Liver (tissue), 9 donors: ENCODE results near the gene UBC. TPM values are rescaled to one million over a fixed set of nuclear protein-coding genes. Genes with fewer than 3 reads are reported as not detected.

Experiments used
- DNase-seq: peaks from one replicate; pipeline ENCODE4 v3.0.0-alpha.2; 2017; ENCODE audit warnings: low spot score
- H3K27ac ChIP-seq, 2 donors: one replicate each; pipeline ENCODE4 v1.7.0; 2013; ENCODE audit warnings: inconsistent platforms in 2 of 2, low read length in 2 of 2, control low read depth in 1 of 2, low read depth in 1 of 2, mild to moderate bottlenecking in 1 of 2
- H3K27me3 ChIP-seq, 4 donors: one replicate each; pipeline versions ENCODE4 v1.6.1 to v1.7.0; 2013; ENCODE audit warnings: low read length in 3 of 4, inconsistent platforms in 1 of 4, mild to moderate bottlenecking in 1 of 4, moderate library complexity in 1 of 4; ENCODE audit not compliant: control insufficient read depth in 4 of 4, insufficient read depth in 4 of 4
- H3K36me3 ChIP-seq, 4 donors: one replicate each; pipeline versions ENCODE4 v1.6.1 to v1.7.0; 2013; ENCODE audit warnings: low read length in 3 of 4, mild to moderate bottlenecking in 3 of 4, low read depth in 1 of 4, moderate library complexity in 1 of 4; ENCODE audit not compliant: control insufficient read depth in 4 of 4, insufficient read depth in 3 of 4
- H3K4me1 ChIP-seq, 4 donors: one replicate each; pipeline versions ENCODE4 v1.6.1 to v1.7.0; 2013; ENCODE audit warnings: low read length in 3 of 4, mild to moderate bottlenecking in 3 of 4, moderate library complexity in 1 of 4; ENCODE audit not compliant: control insufficient read depth in 4 of 4, insufficient read depth in 4 of 4
- H3K4me3 ChIP-seq, 3 donors: one replicate each; pipeline versions ENCODE4 v1.6.1 to v1.7.0; 2013; ENCODE audit warnings: low read length in 3 of 3, control low read depth in 1 of 3, low read depth in 1 of 3, mild to moderate bottlenecking in 1 of 3
- H3K9ac ChIP-seq, 2 donors: one replicate each; pipeline ENCODE4 v1.7.0; 2013; ENCODE audit warnings: low read length in 2 of 2, mild to moderate bottlenecking in 2 of 2, moderate library complexity in 2 of 2, control low read depth in 1 of 2, low read depth in 1 of 2
- H3K9me3 ChIP-seq, 4 donors: one replicate each; pipeline versions ENCODE4 v1.6.1 to v1.7.0; 2013; ENCODE audit warnings: low read length in 3 of 4; ENCODE audit not compliant: control insufficient read depth in 4 of 4
- EGR1 ChIP-seq, 2 donors: IDR thresholded peaks; 2 replicates each; pipeline ENCODE4 v1.6.1; 2016 to 2018; ENCODE audit warnings: antibody characterized with exemption in 2 of 2, low read depth in 2 of 2
- FOXA1 ChIP-seq: IDR thresholded peaks from 2 replicates; pipeline ENCODE4 v1.6.1; 2016; ENCODE audit warnings: antibody characterized with exemption
- FOXA2 ChIP-seq: IDR thresholded peaks from 2 replicates; pipeline ENCODE4 v1.6.1; 2016; ENCODE audit warnings: antibody characterized with exemption
- GABPA ChIP-seq, 2 donors: IDR thresholded peaks in 1 of 2; conservative IDR thresholded peaks in 1 of 2; 2 replicates each; pipeline ENCODE4 v1.6.1; 2016; ENCODE audit warnings: antibody characterized with exemption in 2 of 2, mild to moderate bottlenecking in 1 of 2, moderate library complexity in 1 of 2
- HNF4A ChIP-seq, 2 donors: conservative IDR thresholded peaks; 2 replicates each; pipeline ENCODE4 v1.6.1; 2016; ENCODE audit warnings: antibody characterized with exemption in 2 of 2, mild to moderate bottlenecking in 2 of 2
- HNF4G ChIP-seq: IDR thresholded peaks from 2 replicates; pipeline ENCODE4 v1.6.1; 2016; ENCODE audit warnings: antibody characterized with exemption
- NR2F2 ChIP-seq: IDR thresholded peaks from 2 replicates; pipeline ENCODE4 v1.6.1; 2016; ENCODE audit warnings: antibody characterized with exemption
- RXRA ChIP-seq, 2 donors: IDR thresholded peaks; 2 replicates each; pipeline ENCODE4 v1.6.1; 2017 to 2018; ENCODE audit warnings: antibody characterized with exemption in 2 of 2, mild to moderate bottlenecking in 1 of 2
- SP1 ChIP-seq: IDR thresholded peaks from 2 replicates; pipeline ENCODE4 v1.6.1; 2018; ENCODE audit warnings: antibody characterized with exemption, mild to moderate bottlenecking
- YY1 ChIP-seq: IDR thresholded peaks from 2 replicates; pipeline ENCODE4 v1.6.1; 2016; ENCODE audit warnings: antibody characterized with exemption, mild to moderate bottlenecking
- WGBS: extraction: QIAGEN DNeasy Blood & Tissue Kit; methylation state at CpG from one replicate; pipeline ENCODE4 v1.1.7; 2013; 5-methylcytosine and 5-hydroxymethylcytosine counted together
- polyA plus RNA-seq, 2 donors: library from polyadenylated mRNA; stranded (reverse) in 1 of 2; unstranded in 1 of 2; fragments of 200-250 nt in 1 of 2; fragments of >200 nt in 1 of 2; fragmentation: Nextera tagmentation in 1 of 2; extraction: Ambion mirVana in 1 of 2; gene quantifications; one replicate each; pipeline versions ENCODE4 v1.2.1 to v1.2.3, GENCODE V29; 2013 to 2015
- total RNA-seq, 2 donors: library from RNA; depleted of rRNA; stranded (reverse); fragments of >200 nt; gene quantifications; one replicate each; pipeline ENCODE4 v1.2.3, GENCODE V29; 2014
- TF ChIP-seq, protein P1 (sequence below): fragments of 150-350 bp; IDR thresholded peaks from 2 replicates; pipeline ENCODE4 v1.5.1; 2017; ENCODE audit warnings: improper control_type of control experiment, low read depth, low read length; ENCODE audit not compliant: missing input control
- TF ChIP-seq, protein P2 (sequence below): IDR thresholded peaks from 2 replicates; pipeline ENCODE4 v1.6.1; 2016; ENCODE audit warnings: antibody characterized with exemption
- TF ChIP-seq, protein P3 (sequence below): IDR thresholded peaks from 2 replicates; pipeline ENCODE4 v1.6.1; 2016; ENCODE audit warnings: antibody characterized with exemption, mild to moderate bottlenecking
- TF ChIP-seq, protein P4 (sequence below): IDR thresholded peaks from 2 replicates; pipeline ENCODE4 v1.6.1; 2016; ENCODE audit warnings: antibody characterized with exemption
- TF ChIP-seq, protein P5 (sequence below): IDR thresholded peaks from 2 replicates; pipeline ENCODE4 v1.6.1; 2016; ENCODE audit warnings: antibody characterized with exemption
- donor health status: healthy.
- donor health status: healthy.
- donor health status: healthy.
- donor health status: healthy.
- donor health status: healthy.

The UBC gene
- total and polyA plus RNA-seq, 4 donors, result 385 to 624 (median 468) TPM

DNA sequence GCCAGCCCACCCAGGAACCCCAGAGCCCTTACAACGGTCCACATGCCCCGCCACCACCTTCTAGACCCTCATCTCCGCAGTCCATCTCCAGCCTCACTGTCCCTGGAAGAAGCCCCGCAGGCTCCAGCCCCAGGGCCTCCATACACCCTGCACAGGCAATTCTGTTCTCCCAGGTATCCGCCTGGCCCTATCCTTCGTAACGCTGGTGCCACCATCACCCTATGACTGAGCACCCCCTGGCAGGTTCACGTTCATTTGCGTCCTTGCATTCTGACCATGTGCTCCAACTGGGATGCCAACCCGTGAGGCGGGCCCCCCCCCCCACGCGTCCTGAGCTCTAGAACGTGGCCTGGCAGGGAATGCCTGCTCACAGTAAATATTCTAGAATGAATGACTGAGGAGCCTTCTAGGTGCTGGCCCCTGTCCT is 50.1 kb downstream of the UBC start:
- no peak for DNase-seq
- TF ChIP-seq SP1 (no peak), RXRA (IDR thresholded peaks at IDR 0.05) (no peak), HNF4A (conservative IDR thresholded peaks at IDR 0.05) (no peak), GABPA (IDR thresholded peaks at IDR 0.05 in 1 of 2, conservative IDR thresholded peaks at IDR 0.05 in 1 of 2) (no peak), HNF4G (no peak), NR2F2 (no peak), EGR1 (IDR thresholded peaks at IDR 0.05; ENCODE audit: low read depth in 2 of 2) (no peak), FOXA1 (no peak)
- TF ChIP-seq, protein P1, sequence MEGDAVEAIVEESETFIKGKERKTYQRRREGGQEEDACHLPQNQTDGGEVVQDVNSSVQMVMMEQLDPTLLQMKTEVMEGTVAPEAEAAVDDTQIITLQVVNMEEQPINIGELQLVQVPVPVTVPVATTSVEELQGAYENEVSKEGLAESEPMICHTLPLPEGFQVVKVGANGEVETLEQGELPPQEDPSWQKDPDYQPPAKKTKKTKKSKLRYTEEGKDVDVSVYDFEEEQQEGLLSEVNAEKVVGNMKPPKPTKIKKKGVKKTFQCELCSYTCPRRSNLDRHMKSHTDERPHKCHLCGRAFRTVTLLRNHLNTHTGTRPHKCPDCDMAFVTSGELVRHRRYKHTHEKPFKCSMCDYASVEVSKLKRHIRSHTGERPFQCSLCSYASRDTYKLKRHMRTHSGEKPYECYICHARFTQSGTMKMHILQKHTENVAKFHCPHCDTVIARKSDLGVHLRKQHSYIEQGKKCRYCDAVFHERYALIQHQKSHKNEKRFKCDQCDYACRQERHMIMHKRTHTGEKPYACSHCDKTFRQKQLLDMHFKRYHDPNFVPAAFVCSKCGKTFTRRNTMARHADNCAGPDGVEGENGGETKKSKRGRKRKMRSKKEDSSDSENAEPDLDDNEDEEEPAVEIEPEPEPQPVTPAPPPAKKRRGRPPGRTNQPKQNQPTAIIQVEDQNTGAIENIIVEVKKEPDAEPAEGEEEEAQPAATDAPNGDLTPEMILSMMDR, result no peak
- TF ChIP-seq, protein P2, sequence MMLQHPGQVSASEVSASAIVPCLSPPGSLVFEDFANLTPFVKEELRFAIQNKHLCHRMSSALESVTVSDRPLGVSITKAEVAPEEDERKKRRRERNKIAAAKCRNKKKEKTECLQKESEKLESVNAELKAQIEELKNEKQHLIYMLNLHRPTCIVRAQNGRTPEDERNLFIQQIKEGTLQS, result no peak
- TF ChIP-seq, protein P3, sequence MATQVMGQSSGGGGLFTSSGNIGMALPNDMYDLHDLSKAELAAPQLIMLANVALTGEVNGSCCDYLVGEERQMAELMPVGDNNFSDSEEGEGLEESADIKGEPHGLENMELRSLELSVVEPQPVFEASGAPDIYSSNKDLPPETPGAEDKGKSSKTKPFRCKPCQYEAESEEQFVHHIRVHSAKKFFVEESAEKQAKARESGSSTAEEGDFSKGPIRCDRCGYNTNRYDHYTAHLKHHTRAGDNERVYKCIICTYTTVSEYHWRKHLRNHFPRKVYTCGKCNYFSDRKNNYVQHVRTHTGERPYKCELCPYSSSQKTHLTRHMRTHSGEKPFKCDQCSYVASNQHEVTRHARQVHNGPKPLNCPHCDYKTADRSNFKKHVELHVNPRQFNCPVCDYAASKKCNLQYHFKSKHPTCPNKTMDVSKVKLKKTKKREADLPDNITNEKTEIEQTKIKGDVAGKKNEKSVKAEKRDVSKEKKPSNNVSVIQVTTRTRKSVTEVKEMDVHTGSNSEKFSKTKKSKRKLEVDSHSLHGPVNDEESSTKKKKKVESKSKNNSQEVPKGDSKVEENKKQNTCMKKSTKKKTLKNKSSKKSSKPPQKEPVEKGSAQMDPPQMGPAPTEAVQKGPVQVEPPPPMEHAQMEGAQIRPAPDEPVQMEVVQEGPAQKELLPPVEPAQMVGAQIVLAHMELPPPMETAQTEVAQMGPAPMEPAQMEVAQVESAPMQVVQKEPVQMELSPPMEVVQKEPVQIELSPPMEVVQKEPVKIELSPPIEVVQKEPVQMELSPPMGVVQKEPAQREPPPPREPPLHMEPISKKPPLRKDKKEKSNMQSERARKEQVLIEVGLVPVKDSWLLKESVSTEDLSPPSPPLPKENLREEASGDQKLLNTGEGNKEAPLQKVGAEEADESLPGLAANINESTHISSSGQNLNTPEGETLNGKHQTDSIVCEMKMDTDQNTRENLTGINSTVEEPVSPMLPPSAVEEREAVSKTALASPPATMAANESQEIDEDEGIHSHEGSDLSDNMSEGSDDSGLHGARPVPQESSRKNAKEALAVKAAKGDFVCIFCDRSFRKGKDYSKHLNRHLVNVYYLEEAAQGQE, result no peak
- TF ChIP-seq, protein P4, sequence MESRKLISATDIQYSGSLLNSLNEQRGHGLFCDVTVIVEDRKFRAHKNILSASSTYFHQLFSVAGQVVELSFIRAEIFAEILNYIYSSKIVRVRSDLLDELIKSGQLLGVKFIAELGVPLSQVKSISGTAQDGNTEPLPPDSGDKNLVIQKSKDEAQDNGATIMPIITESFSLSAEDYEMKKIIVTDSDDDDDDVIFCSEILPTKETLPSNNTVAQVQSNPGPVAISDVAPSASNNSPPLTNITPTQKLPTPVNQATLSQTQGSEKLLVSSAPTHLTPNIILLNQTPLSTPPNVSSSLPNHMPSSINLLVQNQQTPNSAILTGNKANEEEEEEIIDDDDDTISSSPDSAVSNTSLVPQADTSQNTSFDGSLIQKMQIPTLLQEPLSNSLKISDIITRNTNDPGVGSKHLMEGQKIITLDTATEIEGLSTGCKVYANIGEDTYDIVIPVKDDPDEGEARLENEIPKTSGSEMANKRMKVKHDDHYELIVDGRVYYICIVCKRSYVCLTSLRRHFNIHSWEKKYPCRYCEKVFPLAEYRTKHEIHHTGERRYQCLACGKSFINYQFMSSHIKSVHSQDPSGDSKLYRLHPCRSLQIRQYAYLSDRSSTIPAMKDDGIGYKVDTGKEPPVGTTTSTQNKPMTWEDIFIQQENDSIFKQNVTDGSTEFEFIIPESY, result no peak
- Histone ChIP-seq H3K36me3 (peaks cover 2 to 8% (median 3%) of the 10 kb centered on the region in 4 donors), H3K9me3 (no peaks in the 10 kb centered on the region), H3K9ac (no peak overlapping the region), H3K27me3 (no peaks in the 10 kb centered on the region), H3K4me1 (peaks cover 6 to 37% (median 28%) of the 10 kb centered on the region in 4 donors), H3K4me3 (peak overlapping the region in 2 of 3 donors; percentile 10 to 87), H3K27ac (peak overlapping the region; percentile 73 to 87)
- WGBS, result 94% methylated on average over 14 of the region's 14 CpGs

DNA sequence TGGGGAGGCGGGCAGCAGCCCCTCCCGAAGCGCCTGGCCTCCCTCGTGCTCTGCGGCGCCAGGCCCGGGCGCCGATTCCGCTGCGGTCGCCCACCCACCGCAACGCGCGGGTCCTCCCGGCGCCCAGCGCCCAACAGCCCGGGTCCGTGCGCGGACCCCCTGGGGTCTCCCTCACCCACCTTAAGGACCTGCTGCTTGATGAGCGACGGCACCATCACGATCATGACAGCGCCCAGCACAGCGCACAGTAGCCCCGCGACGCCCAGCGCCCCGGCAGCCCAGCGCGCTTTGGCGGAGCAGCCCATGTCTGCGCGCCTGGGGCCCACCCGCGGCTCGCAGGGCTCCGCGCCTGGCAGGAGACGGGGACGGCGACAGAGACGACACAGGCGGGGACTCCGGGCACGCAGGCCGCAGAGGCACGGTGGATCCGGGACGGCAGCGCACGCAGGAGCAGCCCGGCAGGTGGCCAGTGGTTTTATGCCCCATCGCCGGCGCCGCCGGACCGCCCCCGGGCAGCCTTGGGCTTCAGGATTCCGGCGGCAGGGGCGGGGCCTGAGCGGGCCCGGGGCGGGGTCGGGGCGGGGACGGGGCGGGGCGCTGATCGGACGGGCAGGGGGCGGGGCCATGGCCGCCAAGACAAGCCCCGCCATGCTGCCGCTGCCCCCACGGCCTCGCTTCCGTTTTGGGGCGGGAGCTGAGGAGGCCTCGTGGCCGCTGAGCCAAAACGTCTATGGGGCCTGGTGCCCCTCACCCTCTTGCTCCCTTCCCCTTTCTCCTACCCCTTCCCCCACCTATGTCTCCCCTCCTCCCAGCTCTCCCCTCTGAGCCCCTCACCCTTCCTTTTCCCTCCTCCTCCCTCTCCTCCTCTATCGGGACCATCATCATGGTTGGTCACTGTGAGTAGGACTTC is 50.8 kb downstream of the UBC start, which contains the start of gene SCARB1:
SCARB1 (minus strand) TSS at position 449 of the 910 bp plus-strand sequence; CDS start at position 305, 144 bp downstream.
- no peaks in the 10 kb centered on the region for H3K27me3 ChIP-seq
- peak within 1 kb of the TSS; percentile 77 to 88 for H3K9ac ChIP-seq
- peaks cover 2 to 10% (median 3%) of the 10 kb centered on the region in 4 donors for H3K36me3 ChIP-seq
- under 1% methylated on average over 89 of the region's 89 CpGs for WGBS
- DNase-seq, result peak; percentile 97
- peaks cover 6 to 37% (median 26%) of the 10 kb centered on the region in 4 donors for H3K4me1 ChIP-seq
- H3K4me3 ChIP-seq, result peak within 1 kb of the TSS; percentile 82 to 87 (median 86)
- H3K27ac ChIP-seq, result peak within 1 kb of the TSS; percentile 90 to 95
- H3K9me3 ChIP-seq, result no peaks in the 10 kb centered on the region
- TF ChIP-seq HNF4A (conservative IDR thresholded peaks at IDR 0.05) (no peak), FOXA1 (no peak), GABPA (IDR thresholded peaks at IDR 0.05 in 1 of 2, conservative IDR thresholded peaks at IDR 0.05 in 1 of 2) (no peak), HNF4G (no peak), NR2F2 (no peak), YY1 (peak; percentile 83), FOXA2 (no peak)
- TF ChIP-seq, protein P3, result peak; percentile 85
- TF ChIP-seq, protein P5, sequence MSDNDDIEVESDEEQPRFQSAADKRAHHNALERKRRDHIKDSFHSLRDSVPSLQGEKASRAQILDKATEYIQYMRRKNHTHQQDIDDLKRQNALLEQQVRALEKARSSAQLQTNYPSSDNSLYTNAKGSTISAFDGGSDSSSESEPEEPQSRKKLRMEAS, result peak; percentile 17
- TF ChIP-seq, protein P4, result no peak
